NCI-H2029 treated with DMSO at 0.1 percent for 48 hours (cell line): ENCODE results near the gene GAS7.
"Not testable (repeated sequence)": the region's sequence is repeated elsewhere in the genome, so short reads cannot be mapped to it uniquely, and the experiment has no call there.

Experiments
- DNase-seq: peaks from one replicate; lab custom pipeline; 2025; lab: John Stamatoyannopoulos, UW

GAS7 gene

DNA sequence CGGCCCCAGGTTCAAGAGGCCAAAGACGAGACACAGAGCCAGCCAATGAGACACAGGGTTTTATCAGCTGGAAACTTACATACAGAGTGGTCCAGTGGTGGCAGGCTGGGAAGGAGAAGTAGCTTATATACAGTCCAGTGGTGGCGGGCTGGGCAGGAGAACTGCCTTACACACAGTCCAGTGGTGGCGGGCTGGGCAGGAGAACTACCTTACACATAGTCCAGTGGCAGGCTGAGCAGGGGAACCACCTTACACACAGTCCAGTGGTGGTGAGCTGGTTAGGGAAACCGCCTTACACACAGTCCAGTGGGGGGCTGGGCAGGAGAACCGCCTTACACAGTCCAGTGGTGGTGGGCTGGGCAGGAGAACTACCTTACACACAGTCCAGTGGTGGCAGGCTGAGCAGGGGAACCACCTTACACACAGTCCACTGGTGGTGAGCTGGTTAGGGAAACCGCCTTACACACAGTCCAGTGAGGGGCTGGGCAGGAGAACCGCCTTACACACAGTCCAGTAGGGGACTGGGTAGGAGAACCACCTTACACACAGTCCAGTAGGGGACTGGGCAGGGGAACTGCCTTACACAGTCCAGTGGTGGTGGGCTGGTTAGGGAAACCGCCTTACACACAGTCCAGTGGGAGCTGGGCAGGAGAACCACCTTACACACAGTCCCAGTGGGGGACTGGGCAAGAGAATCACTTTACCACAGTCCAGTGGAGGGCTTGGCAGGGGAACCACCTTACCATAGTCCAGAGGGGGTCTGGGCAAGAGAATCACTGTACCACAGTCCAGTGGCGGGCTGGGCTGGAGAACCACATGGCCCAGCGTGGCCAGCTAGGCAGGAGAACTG, 90.9 kb downstream of the GAS7 start:
- no peak for DNase-seq

DNA sequence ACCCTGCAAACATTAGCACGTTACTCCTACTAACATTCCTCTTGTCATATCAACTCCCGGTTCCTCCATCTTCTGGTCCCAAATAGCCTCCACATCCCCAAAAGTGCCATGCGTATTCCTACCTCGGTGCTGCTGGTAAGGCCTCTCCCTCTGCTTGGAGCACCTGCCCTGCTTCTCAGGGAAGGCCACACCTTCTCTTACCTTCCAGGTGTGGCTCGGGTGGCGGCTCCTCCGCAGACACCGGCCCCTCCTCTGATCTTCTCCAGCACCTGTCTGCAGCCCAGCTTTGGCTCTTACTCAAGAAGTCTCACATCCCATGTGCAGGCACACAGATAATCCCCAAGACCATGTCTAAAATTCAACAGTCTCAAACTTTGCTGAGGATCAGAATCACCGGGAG, 92.3 kb downstream of the GAS7 start:
- DNase-seq = no peak

DNA sequence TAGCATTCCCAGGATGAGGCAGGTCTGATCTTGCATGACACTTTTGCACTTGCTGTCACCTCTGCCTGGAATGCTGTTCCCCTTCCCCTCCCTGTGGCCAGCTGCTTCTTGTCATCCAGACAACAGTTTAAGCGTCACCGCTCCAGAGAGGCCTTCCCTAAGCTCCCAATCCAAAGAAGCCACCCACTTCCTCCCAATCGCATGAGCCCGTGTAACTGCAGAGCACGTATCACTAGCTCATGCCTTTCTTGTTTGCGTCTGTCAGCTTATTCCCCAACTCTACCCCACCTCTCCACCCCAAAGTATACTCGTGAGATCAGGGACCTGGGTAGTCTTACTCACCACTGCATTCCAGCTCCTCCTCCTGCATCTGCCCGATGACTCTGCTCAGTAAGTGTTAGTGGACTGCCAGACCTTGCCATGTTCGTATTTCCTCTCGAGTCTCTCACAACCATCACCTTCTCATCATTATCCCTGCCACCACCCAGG, 92.8 kb downstream of the GAS7 start:
- DNase-seq = no peak

DNA sequence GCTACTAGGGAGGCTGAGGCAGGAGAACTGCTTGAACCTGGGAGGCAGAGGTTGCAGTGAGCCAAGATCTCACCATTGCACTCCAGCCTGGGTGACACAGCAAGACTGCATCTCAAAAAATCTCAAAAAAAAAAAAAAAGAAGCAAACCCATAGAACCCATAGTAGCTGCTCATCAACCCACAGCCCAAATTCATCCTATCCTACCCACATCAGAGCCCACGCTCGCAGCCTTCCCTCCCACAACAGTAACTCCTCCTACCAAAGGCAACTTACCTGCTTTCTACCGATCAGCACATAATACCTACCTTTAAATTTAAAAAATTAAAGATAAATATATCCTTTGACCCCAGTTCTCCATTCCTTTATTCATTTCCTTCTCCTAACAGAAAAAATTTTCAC, 94.7 kb downstream of the GAS7 start:
- no peak for DNase-seq

GRCh38 chr17:10102817-10103216, 95.6 kb downstream of the GAS7 start:
- no peak for DNase-seq

- no peak for DNase-seq
These were observed 99.3 kb downstream of the GAS7 start for GRCh38 chr17:10099051-10099571.

DNA sequence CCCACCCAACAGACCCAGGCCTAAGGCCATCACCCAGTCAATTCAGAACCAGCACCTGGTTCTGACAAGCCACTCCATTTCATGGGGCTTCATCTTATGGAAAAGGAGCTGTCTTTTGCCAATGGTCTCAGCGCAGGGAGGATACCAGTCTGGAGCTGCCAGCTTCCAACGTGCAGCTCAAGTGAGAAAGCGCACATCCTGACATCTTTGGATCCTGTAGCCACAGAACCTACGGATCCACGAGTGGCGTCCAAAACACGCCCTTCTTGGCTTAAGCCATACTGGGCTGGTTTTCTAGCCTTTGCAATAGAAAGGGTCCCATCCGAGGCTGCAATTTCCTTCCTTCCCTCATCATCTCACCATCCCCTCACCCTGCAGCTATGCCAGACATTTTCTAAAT, 101.8 kb downstream of the GAS7 start:
- DNase-seq = no peak

DNA sequence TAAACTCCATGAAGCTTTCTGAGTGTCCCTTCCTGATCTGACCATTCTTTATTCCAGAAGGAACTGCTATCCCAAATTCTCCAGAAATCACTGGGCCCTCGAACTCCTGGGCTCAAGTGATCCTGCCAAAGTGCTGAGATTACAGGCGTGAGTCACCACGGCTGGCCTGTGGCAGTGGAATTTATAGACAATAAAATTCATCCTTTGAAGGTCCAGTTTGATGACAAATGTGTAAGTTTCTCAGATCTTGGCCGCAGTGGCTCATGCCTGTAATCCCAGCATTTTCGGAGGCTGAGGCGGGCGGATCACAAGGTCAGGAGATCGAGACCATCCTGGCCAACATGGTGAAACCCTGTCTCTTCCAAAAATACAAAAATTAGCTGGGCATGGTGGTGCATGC, 103.1 kb downstream of the GAS7 start:
- DNase-seq = not testable (repeated sequence)

GRCh38 chr17:10094797-10095196, 103.6 kb downstream of the GAS7 start:
- DNase-seq = no peak

- DNase-seq = no peak
These were observed 105.8 kb downstream of the GAS7 start for GRCh38 chr17:10092595-10092994.

- no peak for DNase-seq
These were observed 107.4 kb downstream of the GAS7 start for GRCh38 chr17:10091046-10091445.

DNA sequence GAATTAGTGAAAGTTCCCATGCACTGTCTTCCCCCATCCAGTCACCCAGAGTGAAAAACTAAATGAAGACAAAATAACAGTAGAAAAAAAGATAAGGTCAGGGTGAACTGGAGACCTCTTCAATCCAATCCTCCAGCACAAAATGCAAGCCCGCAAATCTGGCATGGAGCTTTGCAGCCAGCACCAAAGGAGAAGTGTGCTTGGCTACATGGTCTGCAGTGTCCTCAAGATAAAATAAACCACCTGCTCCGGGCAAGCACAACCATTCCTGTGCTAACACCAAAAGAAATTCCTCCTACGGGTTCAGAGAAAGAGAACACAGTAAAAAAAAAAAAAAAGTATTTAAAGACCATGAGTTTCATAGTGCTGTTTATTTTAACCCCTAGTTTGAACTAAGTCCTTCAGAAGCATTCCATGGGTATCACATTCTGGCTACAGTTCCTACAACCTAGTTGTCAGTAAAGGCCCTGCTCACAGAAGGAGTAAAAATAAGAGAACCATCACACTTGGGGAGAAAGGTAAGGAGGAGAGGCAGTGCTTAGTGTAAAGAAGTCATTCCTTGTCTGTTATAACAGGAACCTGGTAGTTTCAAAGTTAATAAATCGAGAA, 109.1 kb downstream of the GAS7 start:
- DNase-seq = no peak

GRCh38 chr17:10088444-10088843, 110.0 kb downstream of the GAS7 start:
- no peak for DNase-seq

DNA sequence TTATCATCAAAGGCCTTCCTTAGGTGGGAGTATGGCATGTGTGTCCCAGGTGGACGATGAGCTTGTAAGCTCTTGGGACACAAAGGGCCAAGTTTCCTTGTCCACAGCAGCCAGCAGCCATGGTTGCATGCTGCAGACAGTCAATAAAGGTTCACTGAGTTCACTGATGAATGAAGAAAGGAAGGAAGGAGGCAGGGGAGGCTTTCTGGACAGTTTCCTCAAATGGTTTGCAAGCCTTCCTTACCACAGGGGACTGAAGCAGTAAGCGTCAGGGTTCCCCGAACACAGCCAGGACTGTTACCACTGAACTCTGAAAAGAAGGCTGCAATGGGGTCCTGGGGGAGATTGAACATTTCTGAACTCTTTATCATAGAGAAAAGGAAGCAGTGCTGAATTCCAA, 111.1 kb downstream of the GAS7 start:
- DNase-seq = no peak

DNA sequence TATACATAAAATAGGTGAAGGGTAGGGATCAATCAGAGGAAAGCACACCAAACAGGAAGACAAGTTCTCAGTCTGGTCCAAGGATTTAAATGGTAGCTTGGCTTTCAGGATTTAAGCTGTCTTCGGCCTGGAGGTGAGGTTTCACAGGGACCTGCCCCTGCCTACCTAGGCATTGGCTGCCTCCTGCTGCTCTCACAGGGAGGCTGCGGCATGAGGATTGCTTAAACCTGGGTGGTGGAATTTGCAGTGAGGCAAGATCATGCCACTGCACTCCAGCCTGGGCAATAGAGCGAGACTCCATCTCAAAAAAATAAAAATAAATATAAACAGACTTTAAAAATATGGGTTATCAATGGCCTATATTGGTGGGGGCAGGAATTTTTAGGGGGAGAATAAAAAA, 114.5 kb downstream of the GAS7 start:
- no peak for DNase-seq

DNA sequence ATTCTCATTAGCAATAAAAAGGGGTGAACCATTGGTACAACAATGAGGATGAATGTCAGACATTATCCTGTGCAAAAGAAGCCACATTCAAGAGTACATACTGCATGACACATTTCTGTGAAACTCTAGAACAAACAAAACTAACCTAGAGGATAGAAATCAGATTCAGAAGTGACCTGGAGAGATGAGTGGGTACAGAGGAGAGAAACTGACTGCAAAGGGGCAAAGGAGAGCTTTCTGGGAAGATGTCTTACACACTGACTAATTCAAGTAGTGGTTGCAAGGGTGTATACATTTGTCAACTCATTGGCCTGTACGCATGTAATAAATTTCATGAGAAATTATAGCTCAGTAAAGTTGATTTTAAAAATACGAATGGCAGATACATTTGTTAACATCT, 115.6 kb downstream of the GAS7 start:
- DNase-seq = no peak

DNA sequence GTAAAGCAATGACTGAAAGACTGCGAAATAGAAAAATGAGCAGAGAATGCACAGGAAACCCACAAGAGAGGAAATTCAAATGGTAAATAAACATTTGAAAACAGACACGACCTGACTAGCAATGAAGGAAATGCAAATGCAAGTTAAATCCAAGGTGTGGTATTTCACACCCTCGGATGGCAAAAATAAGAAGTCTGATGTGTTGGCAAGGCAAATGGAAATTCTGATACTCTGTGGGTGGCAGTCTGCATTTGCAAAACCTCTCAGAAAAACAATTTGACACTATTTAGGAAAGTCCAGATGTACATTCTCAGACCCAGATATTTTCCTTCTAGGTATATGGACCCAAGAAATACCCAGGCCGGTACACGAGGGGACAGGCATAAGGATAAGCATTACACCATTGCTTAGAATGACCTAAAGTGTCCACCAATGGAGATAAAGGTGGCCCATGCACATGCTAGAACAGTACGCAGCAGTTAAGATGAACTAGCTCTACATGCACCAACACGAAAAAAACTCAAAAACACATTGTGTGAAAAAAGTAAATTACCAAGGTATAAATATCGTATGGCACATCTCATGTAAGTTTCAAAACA, 116.7 kb downstream of the GAS7 start:
- no peak for DNase-seq

DNA sequence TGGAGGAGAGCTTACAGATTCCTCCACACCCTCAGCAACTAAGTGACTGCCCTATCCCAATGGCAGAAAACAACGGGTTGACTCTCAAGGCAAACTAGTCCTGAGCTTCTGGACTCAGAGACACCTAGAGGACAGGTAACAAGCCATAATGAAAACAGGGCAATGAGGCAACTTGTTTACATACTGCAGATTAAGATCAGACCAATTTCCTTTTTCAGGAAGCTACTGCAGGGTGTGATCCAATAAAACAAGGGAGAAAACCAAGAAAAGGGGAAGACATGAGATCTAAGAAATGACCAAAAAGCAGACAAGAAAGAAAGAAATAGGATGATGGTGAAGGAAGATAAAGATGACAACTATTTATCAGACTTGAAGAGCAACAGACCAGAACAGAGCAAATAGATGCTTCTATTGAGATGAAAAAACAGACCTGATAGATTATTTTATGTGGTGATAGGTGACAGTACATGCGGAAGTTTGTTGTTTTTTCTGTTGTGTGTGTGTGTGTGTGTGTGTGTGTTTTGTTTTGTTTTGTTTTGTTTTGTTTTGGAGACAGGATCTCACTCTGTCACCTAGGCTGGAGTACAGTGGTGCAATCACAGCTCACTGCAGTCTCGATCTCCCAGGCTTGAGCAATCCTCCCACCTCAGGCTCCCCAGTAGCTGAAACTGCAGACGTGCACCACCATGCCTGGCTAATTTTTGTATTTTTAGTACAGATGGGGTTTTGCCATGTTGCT, 120.7 kb downstream of the GAS7 start:
- DNase-seq = no peak

GRCh38 chr17:10075919-10076318, 122.5 kb downstream of the GAS7 start:
- DNase-seq = no peak

GRCh38 chr17:10073941-10074340, 124.5 kb downstream of the GAS7 start:
- DNase-seq = no peak

- no peak for DNase-seq
These were observed 125.6 kb downstream of the GAS7 start for GRCh38 chr17:10072556-10073425.
